ENCODE measurements around the gene HIVEP3.

The HIVEP3 gene

DNA sequence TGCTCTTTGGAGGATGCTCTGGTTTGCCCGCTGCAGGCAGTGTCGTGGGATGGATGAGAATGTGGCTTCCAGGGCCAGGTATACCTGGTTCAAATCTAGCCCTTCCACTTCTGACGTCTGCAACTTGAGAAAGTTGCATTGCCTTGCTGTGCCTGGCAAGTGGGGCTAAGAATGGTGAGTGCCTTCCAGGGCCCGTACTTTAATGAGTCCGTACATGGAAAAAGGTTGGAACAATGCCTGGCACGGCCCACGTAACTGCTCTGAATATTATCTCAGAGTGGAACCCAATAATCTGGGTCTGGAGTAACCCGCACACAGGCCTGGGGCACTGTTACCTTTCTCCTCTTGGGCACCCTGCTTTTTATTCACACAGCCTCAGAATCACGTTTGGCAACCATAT is 287.6 kb downstream of the HIVEP3 start:
- Mint-ChIP-seq H3K4me1 (ENCODE audit: low read depth) (peaks cover 44% of the 10 kb centered on the region), H3K9me3 (no peaks in the 10 kb centered on the region)
- intact Hi-C loops (cut with micrococcal nuclease) = no loop called here

GRCh38 chr1:41629571-41629970 is 289.2 kb downstream of the HIVEP3 start:
- intact Hi-C loops (cut with micrococcal nuclease) = no loop called here
- Mint-ChIP-seq H3K27ac (no peak overlapping the region), H3K9me3 (no peaks in the 10 kb centered on the region), H3K4me1 (ENCODE audit: low read depth) (peaks cover 38% of the 10 kb centered on the region), H3K27me3 (no peaks in the 10 kb centered on the region), H3K4me3 (no peak overlapping the region), H3K36me3 (ENCODE audit: low read depth) (peaks cover 48% of the 10 kb centered on the region)

More for the DNA sequence above, 287.6 kb downstream of the HIVEP3 start:
- Mint-ChIP-seq H3K27me3 (no peaks in the 10 kb centered on the region), H3K27ac (peak overlapping the region; percentile 5), H3K36me3 (ENCODE audit: low read depth) (peaks cover 44% of the 10 kb centered on the region), H3K4me3 (no peak overlapping the region)

DNA sequence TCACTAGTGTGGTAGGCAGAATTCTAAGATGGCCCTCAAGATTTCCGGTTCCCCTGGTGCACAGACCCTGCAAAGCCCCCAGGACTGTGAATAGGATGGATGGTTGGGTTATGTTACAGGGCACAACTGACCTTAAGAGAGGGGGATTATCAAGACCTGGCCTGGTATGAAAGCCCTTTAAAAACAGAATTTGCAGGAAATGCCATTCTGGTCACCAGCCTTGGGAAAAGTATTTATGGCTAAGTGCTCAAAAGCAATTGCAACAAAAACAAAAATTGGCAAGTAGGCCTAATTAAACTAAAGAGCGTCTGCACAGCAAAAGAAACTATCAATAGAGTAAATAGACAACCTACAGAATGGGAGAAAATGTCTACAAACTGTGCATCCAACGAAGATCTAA is 289.6 kb downstream of the HIVEP3 start:
- Mint-ChIP-seq H3K4me1 (ENCODE audit: low read depth) (peaks cover 36% of the 10 kb centered on the region), H3K27ac (no peak overlapping the region), H3K4me3 (no peak overlapping the region), H3K9me3 (no peaks in the 10 kb centered on the region), H3K36me3 (ENCODE audit: low read depth) (peaks cover 50% of the 10 kb centered on the region), H3K27me3 (no peaks in the 10 kb centered on the region)
- intact Hi-C loops (cut with micrococcal nuclease) = no loop called here

DNA sequence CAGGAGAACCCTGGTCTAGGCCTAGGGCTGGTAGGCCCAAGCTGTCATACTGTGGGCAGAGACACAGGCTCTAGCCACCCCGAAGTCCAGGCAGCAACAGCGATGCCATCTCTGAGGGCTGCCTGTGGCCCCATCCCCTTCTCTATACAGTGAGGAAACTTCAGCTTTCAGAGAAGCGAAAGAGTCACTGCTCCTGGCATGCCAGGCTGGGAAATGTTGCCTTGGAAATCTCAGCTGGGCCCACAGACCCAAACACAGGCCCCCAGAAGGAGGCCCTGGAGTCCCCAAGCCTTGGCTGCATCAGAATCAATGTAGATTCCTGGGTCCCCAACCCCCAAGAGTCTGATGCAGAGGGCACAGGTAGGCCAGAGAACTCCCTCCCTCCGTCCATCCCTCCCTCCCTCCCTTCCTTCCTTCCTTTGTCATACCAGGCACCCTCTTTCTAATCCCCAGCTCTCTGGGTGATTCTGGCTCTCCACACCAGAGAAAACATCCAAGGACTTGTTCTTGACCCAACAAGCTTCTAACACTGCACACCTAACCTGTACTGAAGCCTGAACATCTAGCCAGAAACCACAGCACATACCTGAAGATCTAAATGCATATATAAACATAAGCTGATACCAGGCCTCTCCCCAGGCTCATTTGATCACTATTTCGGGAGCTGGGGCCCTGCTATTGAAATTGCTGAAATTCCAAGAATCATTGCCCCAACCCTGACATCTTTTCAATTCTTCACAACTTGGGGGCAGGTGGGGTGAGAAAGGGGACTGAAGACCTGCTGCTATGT is 291.0 kb downstream of the HIVEP3 start:
- no peaks in the 10 kb centered on the region for H3K27me3 Mint-ChIP-seq
- H3K9me3 Mint-ChIP-seq = no peaks in the 10 kb centered on the region
- no peak overlapping the region for H3K4me3 Mint-ChIP-seq
- peaks cover 41% of the 10 kb centered on the region for H3K4me1 Mint-ChIP-seq (ENCODE audit: low read depth)
- peaks cover 53% of the 10 kb centered on the region for H3K36me3 Mint-ChIP-seq (ENCODE audit: low read depth)
- H3K27ac Mint-ChIP-seq = no peak overlapping the region
- intact Hi-C loops (cut with micrococcal nuclease) = no loop called here

- intact Hi-C loops (cut with micrococcal nuclease) = no loop called here
- Mint-ChIP-seq H3K36me3 (ENCODE audit: low read depth) (peaks cover 50% of the 10 kb centered on the region), H3K9me3 (no peaks in the 10 kb centered on the region), H3K27me3 (no peaks in the 10 kb centered on the region), H3K4me3 (no peak overlapping the region), H3K27ac (no peak overlapping the region), H3K4me1 (ENCODE audit: low read depth) (peaks cover 47% of the 10 kb centered on the region)
Measured at GRCh38 chr1:41626616-41627375, 291.9 kb downstream of the HIVEP3 start.

- Mint-ChIP-seq H3K36me3 (ENCODE audit: low read depth) (peaks cover 49% of the 10 kb centered on the region), H3K4me1 (ENCODE audit: low read depth) (peaks cover 42% of the 10 kb centered on the region), H3K27ac (no peak overlapping the region), H3K9me3 (no peaks in the 10 kb centered on the region), H3K4me3 (no peak overlapping the region), H3K27me3 (no peaks in the 10 kb centered on the region)
- intact Hi-C loops (cut with micrococcal nuclease) = no loop called here
Measured at GRCh38 chr1:41626146-41626545, 292.6 kb downstream of the HIVEP3 start.

DNA sequence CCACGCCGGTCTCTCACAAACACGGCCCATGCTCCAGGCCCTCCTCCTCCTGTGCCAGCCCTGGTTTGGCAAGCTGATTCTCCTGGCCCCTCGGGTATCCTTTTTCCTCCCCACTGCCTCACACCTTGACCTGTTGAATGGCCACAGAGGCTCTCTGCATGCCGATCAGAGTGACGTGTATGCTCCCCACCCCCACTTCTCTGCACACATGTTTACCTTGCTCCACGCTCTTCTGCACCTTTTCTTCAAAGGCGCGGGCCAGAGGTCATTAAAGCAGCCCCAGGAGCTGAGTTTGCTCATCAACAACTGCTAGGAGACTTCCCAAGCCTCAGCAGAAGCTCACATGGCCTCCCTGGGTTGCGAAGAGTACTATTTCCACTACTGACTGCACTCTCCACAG is 295.0 kb downstream of the HIVEP3 start:
- Mint-ChIP-seq H3K4me1 (ENCODE audit: low read depth) (peaks cover 47% of the 10 kb centered on the region), H3K4me3 (no peak overlapping the region), H3K36me3 (ENCODE audit: low read depth) (peaks cover 66% of the 10 kb centered on the region), H3K9me3 (no peaks in the 10 kb centered on the region), H3K27me3 (no peaks in the 10 kb centered on the region), H3K27ac (no peak overlapping the region)
- intact Hi-C loops (cut with micrococcal nuclease) = no loop called here

GRCh38 chr1:41622859-41623732 is 295.6 kb downstream of the HIVEP3 start:
- Mint-ChIP-seq H3K4me3 (no peak overlapping the region), H3K9me3 (no peaks in the 10 kb centered on the region), H3K36me3 (ENCODE audit: low read depth) (peaks cover 60% of the 10 kb centered on the region), H3K4me1 (ENCODE audit: low read depth) (peaks cover 54% of the 10 kb centered on the region), H3K27me3 (no peaks in the 10 kb centered on the region), H3K27ac (no peak overlapping the region)
- intact Hi-C loops (cut with micrococcal nuclease) = no loop called here

DNA sequence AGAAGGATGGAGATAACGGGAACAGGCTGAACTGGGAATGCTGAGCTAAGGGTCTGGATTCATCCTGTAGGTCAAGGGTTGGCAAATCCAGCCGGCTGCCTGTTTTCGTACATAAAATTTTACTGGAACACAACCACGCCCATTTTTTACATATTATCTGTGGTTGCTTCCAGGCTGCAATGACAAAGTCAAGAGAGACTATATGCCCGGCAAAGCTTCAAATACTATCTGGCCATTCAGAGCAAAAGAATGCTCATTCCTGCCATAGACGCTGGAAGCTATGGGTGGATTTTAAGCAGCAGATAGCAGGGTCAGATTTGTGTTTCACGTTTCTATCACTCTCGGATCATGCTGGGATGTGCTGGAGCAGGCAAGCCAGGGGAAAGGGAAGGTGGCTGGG is 296.3 kb downstream of the HIVEP3 start:
- no peak overlapping the region for H3K4me3 Mint-ChIP-seq
- no peaks in the 10 kb centered on the region for H3K9me3 Mint-ChIP-seq
- H3K36me3 Mint-ChIP-seq (ENCODE audit: low read depth) = peaks cover 54% of the 10 kb centered on the region
- no peaks in the 10 kb centered on the region for H3K27me3 Mint-ChIP-seq
- intact Hi-C loops (cut with micrococcal nuclease) = no loop called here
- peaks cover 61% of the 10 kb centered on the region for H3K4me1 Mint-ChIP-seq (ENCODE audit: low read depth)
- H3K27ac Mint-ChIP-seq = no peak overlapping the region

GRCh38 chr1:41621791-41622190 is 296.9 kb downstream of the HIVEP3 start:
- no peaks in the 10 kb centered on the region for H3K9me3 Mint-ChIP-seq
- H3K4me3 Mint-ChIP-seq = no peak overlapping the region
- intact Hi-C loops (cut with micrococcal nuclease) = no loop called here
- H3K36me3 Mint-ChIP-seq (ENCODE audit: low read depth) = peaks cover 51% of the 10 kb centered on the region
- peaks cover 55% of the 10 kb centered on the region for H3K4me1 Mint-ChIP-seq (ENCODE audit: low read depth)
- H3K27ac Mint-ChIP-seq = no peak overlapping the region
- H3K27me3 Mint-ChIP-seq = no peaks in the 10 kb centered on the region

DNA sequence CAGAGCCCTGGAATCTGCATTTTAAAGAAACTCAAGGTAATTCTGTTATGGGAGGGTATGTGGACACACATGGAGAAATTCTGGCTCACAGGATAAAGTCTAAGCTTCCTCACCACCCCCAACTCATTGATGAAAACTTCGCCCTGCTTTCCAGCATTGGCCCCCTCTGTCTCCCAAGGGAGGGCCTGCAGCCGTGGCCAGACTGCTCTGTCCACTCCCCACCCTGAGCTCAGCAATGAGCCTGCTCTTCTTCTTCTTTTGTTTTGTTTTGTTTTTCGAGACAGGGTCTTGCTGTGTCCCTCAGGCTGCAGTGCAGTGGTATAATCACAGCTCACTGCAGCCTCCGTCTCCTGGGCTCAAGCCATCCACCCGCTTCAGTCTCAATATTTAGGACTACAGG is 297.5 kb downstream of the HIVEP3 start:
- no peak overlapping the region for H3K4me3 Mint-ChIP-seq
- H3K4me1 Mint-ChIP-seq (ENCODE audit: low read depth) = peaks cover 53% of the 10 kb centered on the region
- H3K9me3 Mint-ChIP-seq = no peaks in the 10 kb centered on the region
- no peaks in the 10 kb centered on the region for H3K27me3 Mint-ChIP-seq
- intact Hi-C loops (cut with micrococcal nuclease) = no loop called here
- H3K27ac Mint-ChIP-seq = no peak overlapping the region
- H3K36me3 Mint-ChIP-seq (ENCODE audit: low read depth) = peaks cover 45% of the 10 kb centered on the region

DNA sequence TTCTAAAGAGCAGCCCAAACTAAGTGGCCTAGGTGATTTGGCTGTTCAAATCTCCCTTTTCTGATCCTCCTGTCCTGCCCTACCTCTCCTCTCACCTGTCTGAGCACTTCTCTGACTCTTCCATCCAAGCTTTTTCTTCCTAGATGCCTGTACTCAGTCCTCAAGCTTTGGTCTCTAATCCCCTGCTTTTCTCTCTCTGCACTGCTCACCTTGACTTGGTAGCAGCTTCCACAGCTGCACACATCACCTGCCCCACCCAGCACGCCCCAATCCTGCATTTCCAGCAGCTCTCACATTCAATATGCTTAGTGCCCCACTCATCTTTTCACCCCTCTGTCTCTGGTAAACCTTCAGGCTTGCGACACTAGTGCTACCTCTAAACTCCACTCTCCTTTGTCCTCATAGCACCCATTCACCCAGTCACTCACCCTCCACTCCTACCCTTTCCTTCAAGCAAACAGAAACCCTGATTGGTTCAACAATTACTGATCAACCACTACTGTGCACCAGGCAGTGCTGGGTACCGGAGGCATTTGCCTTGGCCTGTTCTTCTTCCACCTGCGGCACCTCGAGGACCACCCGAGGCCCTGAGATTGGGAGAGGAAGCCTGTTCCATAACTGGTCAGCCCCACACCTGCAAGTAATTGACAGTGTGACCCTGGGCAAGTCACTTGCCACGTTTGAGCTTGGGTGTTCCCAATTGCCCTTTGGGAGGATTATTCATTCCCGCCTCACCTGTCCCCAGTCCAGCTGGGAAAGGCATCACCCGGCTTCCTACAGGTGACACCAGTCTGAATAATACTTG is 298.2 kb downstream of the HIVEP3 start:
- Mint-ChIP-seq H3K27ac (no peak overlapping the region), H3K36me3 (ENCODE audit: low read depth) (peaks cover 40% of the 10 kb centered on the region), H3K27me3 (no peaks in the 10 kb centered on the region), H3K9me3 (no peaks in the 10 kb centered on the region), H3K4me3 (no peak overlapping the region), H3K4me1 (ENCODE audit: low read depth) (peaks cover 53% of the 10 kb centered on the region)
- intact Hi-C loops (cut with micrococcal nuclease) = no loop called here
